GM21529 (cell line): ENCODE measurements around the gene ABHD11.
"Not testable (repeated sequence)": the region's sequence is repeated elsewhere in the genome, so short reads cannot be mapped to it uniquely, and the experiment has no call there.

ENCODE experiments used
- ATAC-seq: cut with Tn5 transposase; IDR thresholded peaks from one replicate; pipeline ENCODE4 v1.9.1; 2021; ENCODE audit not compliant: unreplicated experiment

ABHD11 gene

GRCh38 chr7:73746378-73746777, 7.8 kb upstream of the ABHD11 start:
- no peak for ATAC-seq

- ATAC-seq = no peak
These were observed 4.4 kb upstream of the ABHD11 start for GRCh38 chr7:73742753-73743641.

GRCh38 chr7:73742338-73742752, 3.7 kb upstream of the ABHD11 start:
- no peak for ATAC-seq

- no peak for ATAC-seq
These were observed 3.0 kb upstream of the ABHD11 start for GRCh38 chr7:73741600-73741999.

GRCh38 chr7:73740771-73741170, 2.2 kb upstream of the ABHD11 start:
- no peak for ATAC-seq

GRCh38 chr7:73740212-73740611, 1.6 kb upstream of the ABHD11 start:
- no peak for ATAC-seq

- no peak for ATAC-seq
These were observed 775 bp upstream of the ABHD11 start for GRCh38 chr7:73739387-73739767.

GRCh38 chr7:73738220-73738611, 386 bp downstream of the ABHD11 start:
- peak; percentile 13 for ATAC-seq

- no peak for ATAC-seq
These were observed 947 bp downstream of the ABHD11 start for GRCh38 chr7:73737491-73738219.

- ATAC-seq = no peak
These were observed 1.7 kb downstream of the ABHD11 start for GRCh38 chr7:73736885-73737284.

GRCh38 chr7:73735528-73735905, 3.1 kb downstream of the ABHD11 start:
- ATAC-seq = no peak

- ATAC-seq = peak; percentile 46
These were observed 3.7 kb downstream of the ABHD11 start for GRCh38 chr7:73734619-73735527.

- no peak for ATAC-seq
These were observed 6.2 kb downstream of the ABHD11 start for GRCh38 chr7:73732397-73732796.

GRCh38 chr7:73730485-73730884, 8.1 kb downstream of the ABHD11 start:
- no peak for ATAC-seq

- ATAC-seq = no peak
These were observed 10.1 kb downstream of the ABHD11 start for GRCh38 chr7:73728551-73728950.

GRCh38 chr7:73727952-73728351, 10.7 kb downstream of the ABHD11 start:
- ATAC-seq = no peak

- ATAC-seq = peak; percentile 17
These were observed 12.5 kb downstream of the ABHD11 start for GRCh38 chr7:73726083-73726466.

GRCh38 chr7:73723813-73724212, 14.8 kb downstream of the ABHD11 start:
- no peak for ATAC-seq

GRCh38 chr7:73722785-73723184, 15.8 kb downstream of the ABHD11 start:
- ATAC-seq = no peak

- not testable (repeated sequence) for ATAC-seq
These were observed 16.4 kb downstream of the ABHD11 start for GRCh38 chr7:73722182-73722581.

- ATAC-seq = no peak
These were observed 17.2 kb downstream of the ABHD11 start for GRCh38 chr7:73721377-73721817.
